ENCODE data around the gene RCAN2. TPM values are rescaled to one million over a fixed set of nuclear protein-coding genes. Genes with fewer than 3 reads are reported as not detected.

RCAN2 gene
- total and polyA plus RNA-seq, 2 donors (not counting 3 experiments of a cell fraction or from before 2014, with no cell fraction given): 0.07 to 0.33 TPM

DNA sequence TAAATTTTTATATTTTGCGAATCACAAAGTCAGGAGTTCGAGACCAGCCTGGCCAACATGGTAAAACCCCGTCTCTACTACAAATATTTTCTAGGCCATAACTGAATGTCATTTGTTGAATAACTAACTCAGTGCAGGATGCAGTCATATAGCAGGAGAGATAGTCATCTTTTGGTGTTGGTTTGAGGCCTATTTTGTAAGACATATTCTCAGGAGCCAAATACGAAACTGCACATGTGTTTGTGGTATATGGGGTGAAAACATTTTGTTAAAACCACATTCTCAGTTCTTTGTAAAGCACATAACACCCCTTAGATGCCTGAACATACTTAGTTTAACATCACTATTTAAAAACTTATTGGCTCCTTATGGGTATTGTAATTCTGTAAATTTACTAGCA is 315.8 kb downstream of the RCAN2 start:
- Histone ChIP-seq H3K9me1 (replicated peaks; ENCODE audit: control insufficient read depth, extremely low read depth, insufficient read depth, low read length) (no peaks in the 10 kb centered on the region), H3K9me3 (replicated peaks; ENCODE audit: control insufficient read depth, insufficient read depth, low read length) (no peaks in the 10 kb centered on the region), H3K36me3 (ENCODE audit: control insufficient read depth in 2 of 2, extremely low read depth in 1 of 2, insufficient read depth in 2 of 2, low read length in 2 of 2) (no peaks in the 10 kb centered on the region), H2AFZ (ENCODE audit: low read depth, low read length) (no peak overlapping the region), H3K27me3 (ENCODE audit: control insufficient read depth in 2 of 2, insufficient read depth in 2 of 2, low read length in 2 of 2) (peaks cover 6 to 16% of the 10 kb centered on the region in 2 experiments), H3K9ac (replicated peaks; ENCODE audit: extremely low read depth, insufficient read depth, low read length) (no peak overlapping the region), H3K4me3 (replicated peaks in 1 of 3; ENCODE audit: insufficient read depth in 1 of 3, low read depth in 1 of 3, low read length in 3 of 3) (no peak overlapping the region), H3K4me2 (ENCODE audit: insufficient read depth, low read length) (no peak overlapping the region), H3K4me1 (ENCODE audit: control insufficient read depth, extremely low read depth, insufficient read depth, low read length) (no peaks in the 10 kb centered on the region), H3K27ac (ENCODE audit: insufficient read depth, low read depth, low read length) (no peak overlapping the region), H3K79me2 (ENCODE audit: control insufficient read depth, insufficient read depth, low read length) (no peaks in the 10 kb centered on the region), H4K20me1 (replicated peaks; ENCODE audit: control insufficient read depth, extremely low read depth, insufficient read depth, low read length) (no peaks in the 10 kb centered on the region)
- DNase-seq (ENCODE audit: low read depth, low spot score) (no peak), FAIRE-seq (no peak)
- ChIA-PET POLR2A (no interaction called here), CTCF (no interaction called here)
- dilution Hi-C loops (cut with MboI; ENCODE audit: extremely low pct_ligation_motif_present, low sequenced_read_pairs): no loop called here
- no peak for TF ChIP-seq EZH2 (IDR thresholded peaks at IDR 0.05; ENCODE audit: borderline replicate concordance, low read depth, low read length, severe bottlenecking)
- no peak for TF ChIP-seq GATA2 (IDR thresholded peaks at IDR 0.05; ENCODE audit: insufficient read depth, insufficient read length, low read depth, low read length)
- TF ChIP-seq, protein P1, sequence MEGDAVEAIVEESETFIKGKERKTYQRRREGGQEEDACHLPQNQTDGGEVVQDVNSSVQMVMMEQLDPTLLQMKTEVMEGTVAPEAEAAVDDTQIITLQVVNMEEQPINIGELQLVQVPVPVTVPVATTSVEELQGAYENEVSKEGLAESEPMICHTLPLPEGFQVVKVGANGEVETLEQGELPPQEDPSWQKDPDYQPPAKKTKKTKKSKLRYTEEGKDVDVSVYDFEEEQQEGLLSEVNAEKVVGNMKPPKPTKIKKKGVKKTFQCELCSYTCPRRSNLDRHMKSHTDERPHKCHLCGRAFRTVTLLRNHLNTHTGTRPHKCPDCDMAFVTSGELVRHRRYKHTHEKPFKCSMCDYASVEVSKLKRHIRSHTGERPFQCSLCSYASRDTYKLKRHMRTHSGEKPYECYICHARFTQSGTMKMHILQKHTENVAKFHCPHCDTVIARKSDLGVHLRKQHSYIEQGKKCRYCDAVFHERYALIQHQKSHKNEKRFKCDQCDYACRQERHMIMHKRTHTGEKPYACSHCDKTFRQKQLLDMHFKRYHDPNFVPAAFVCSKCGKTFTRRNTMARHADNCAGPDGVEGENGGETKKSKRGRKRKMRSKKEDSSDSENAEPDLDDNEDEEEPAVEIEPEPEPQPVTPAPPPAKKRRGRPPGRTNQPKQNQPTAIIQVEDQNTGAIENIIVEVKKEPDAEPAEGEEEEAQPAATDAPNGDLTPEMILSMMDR (IDR thresholded peaks at IDR 0.05; ENCODE audit: extremely low read depth in 1 of 2, insufficient read depth in 1 of 2, low read depth in 1 of 2, low read length in 2 of 2): no peak
- no peak for TF ChIP-seq POLR2AphosphoS5 (IDR thresholded peaks at IDR 0.05; ENCODE audit: insufficient read depth, low read depth, low read length)
- TF ChIP-seq JUN (IDR thresholded peaks at IDR 0.05; ENCODE audit: borderline replicate concordance, insufficient read depth, insufficient read length, low read depth): no peak
- no peak for TF ChIP-seq FOS (IDR thresholded peaks at IDR 0.05; ENCODE audit: borderline replicate concordance, insufficient read depth, low read length)
- TF ChIP-seq, protein P2, sequence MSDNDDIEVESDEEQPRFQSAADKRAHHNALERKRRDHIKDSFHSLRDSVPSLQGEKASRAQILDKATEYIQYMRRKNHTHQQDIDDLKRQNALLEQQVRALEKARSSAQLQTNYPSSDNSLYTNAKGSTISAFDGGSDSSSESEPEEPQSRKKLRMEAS (IDR thresholded peaks at IDR 0.05; ENCODE audit: insufficient read depth, insufficient read length): no peak
- no peak for TF ChIP-seq MYC (IDR thresholded peaks at IDR 0.05; ENCODE audit: low read depth, low read length)
- no peak for TF ChIP-seq POLR2A (IDR thresholded peaks at IDR 0.05; ENCODE audit: low read depth, low read length)
- no TSS peak for BruUV-seq (replicated peaks)
- intact Hi-C loops (cut with micrococcal nuclease): no loop called here
